SJCRH30 (cell line): Measurements from ENCODE around the gene NKAPL. TPM values are rescaled to one million over a fixed set of nuclear protein-coding genes. Genes with fewer than 3 reads are reported as not detected.
A peak's percentile ranks its signal among the peaks of the same experiment; 100 is the strongest.

Source experiments
- DNase-seq, 2 experiments: peaks; one replicate each; pipeline ENCODE4 v3.0.0-alpha.2; 2015 to 2020
- H3K27ac ChIP-seq: fragments of 250-450 bp; sonication (Bioruptor Pico); 2 replicates; pipeline ENCODE4 v1.5.1; 2020; ENCODE audit warnings: mild to moderate bottlenecking, moderate library complexity
- H3K27me3 ChIP-seq: fragments of 250-450 bp; sonication (Bioruptor Pico); 2 replicates; pipeline ENCODE4 v1.5.1; 2020; ENCODE audit warnings: mild to moderate bottlenecking, moderate library complexity
- H3K36me3 ChIP-seq: fragments of 250-450 bp; sonication (Bioruptor Pico); 2 replicates; pipeline ENCODE4 v1.5.1; 2020; ENCODE audit warnings: mild to moderate bottlenecking, moderate library complexity
- H3K4me1 ChIP-seq: fragments of 250-450 bp; sonication (Bioruptor Pico); 2 replicates; pipeline ENCODE4 v1.5.1; 2020; ENCODE audit warnings: mild to moderate bottlenecking, moderate library complexity
- H3K4me3 ChIP-seq: fragments of 250-450 bp; sonication (Bioruptor Pico); 2 replicates; pipeline ENCODE4 v1.5.1; 2020; ENCODE audit warnings: mild to moderate bottlenecking, moderate library complexity
- H3K9me3 ChIP-seq: fragments of 250-450 bp; sonication (Bioruptor Pico); replicated peaks from 2 replicates; pipeline ENCODE4 v1.5.1; 2020; ENCODE audit warnings: mild to moderate bottlenecking, moderate library complexity
- total RNA-seq: library from RNA; depleted of rRNA; stranded (reverse); fragments of >200 nt; shearing (Covaris generic); gene quantifications from 2 replicates; pipeline ENCODE4 v1.2.3, GENCODE V29; 2014

NKAPL gene
- total RNA-seq, 1 experiment from 2014 or later = not detected

DNA sequence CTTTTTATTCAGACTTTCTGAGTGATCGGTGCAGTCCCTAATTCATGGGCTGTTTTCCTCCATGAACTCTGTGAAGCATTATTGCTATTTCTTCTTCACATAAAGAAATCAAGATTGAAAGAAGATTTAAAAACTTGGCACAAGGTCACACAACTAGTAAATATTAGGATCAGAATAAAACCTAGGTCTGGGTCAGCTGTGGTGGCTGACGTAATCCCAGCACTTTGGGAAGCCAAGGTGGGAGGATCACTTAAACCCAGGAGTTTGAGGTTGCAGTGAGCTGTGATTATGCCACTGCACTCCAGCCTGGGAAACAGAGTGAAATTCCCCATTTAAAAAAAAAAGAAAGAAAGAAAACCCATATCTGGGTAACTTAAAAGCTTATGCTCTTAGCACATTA is 32.6 kb upstream of the NKAPL start:
- H3K4me3 ChIP-seq = no peak overlapping the region; the same call in 1 of the 2 replicates
- H3K4me1 ChIP-seq = no peaks in the 10 kb centered on the region
- H3K27ac ChIP-seq = no peak overlapping the region
- peaks cover 29% of the 10 kb centered on the region for H3K36me3 ChIP-seq
- no peak for DNase-seq
- H3K9me3 ChIP-seq = no peaks in the 10 kb centered on the region
- no peaks in the 10 kb centered on the region for H3K27me3 ChIP-seq

GRCh38 chr6:28232785-28233184 is 26.3 kb upstream of the NKAPL start:
- DNase-seq = no peak
- H3K27me3 ChIP-seq = no peaks in the 10 kb centered on the region
- peaks cover 35% of the 10 kb centered on the region for H3K36me3 ChIP-seq

GRCh38 chr6:28235912-28236452 is 23.1 kb upstream of the NKAPL start:
- peaks cover 10% of the 10 kb centered on the region for H3K36me3 ChIP-seq
- no peaks in the 10 kb centered on the region for H3K9me3 ChIP-seq
- no peaks in the 10 kb centered on the region for H3K4me1 ChIP-seq
- no peaks in the 10 kb centered on the region for H3K27me3 ChIP-seq
- H3K4me3 ChIP-seq = no peak overlapping the region
- DNase-seq = no peak
- no peak overlapping the region for H3K27ac ChIP-seq

More at GRCh38 chr6:28232785-28233184, 26.3 kb upstream of the NKAPL start:
- H3K4me3 ChIP-seq = no peak overlapping the region
- H3K27ac ChIP-seq = no peak overlapping the region
- H3K9me3 ChIP-seq = no peaks in the 10 kb centered on the region
- H3K4me1 ChIP-seq = no peaks in the 10 kb centered on the region

DNA sequence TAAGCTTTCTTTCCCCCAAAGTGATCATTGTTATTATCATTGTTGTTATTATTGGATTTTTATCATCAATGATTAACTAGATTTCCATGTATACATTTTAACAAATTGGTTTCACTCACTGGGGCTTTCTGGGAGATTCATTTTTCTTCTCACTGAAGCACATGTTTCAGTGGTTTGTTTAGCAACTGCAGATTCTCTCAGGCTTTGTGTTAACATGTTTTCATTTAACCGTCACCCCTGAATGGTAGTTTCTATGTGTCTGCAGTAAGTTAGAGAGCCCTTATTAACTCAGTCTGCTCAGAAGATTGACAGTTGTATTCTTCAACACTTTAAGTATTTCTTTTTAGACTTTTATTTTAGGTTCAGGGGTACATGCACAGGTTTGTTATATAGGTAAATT is 19.5 kb upstream of the NKAPL start:
- Histone ChIP-seq H3K27me3 (no peaks in the 10 kb centered on the region), H3K4me3 (no peak overlapping the region), H3K4me1 (no peaks in the 10 kb centered on the region), H3K27ac (no peak overlapping the region), H3K36me3 (no peaks in the 10 kb centered on the region), H3K9me3 (no peaks in the 10 kb centered on the region)
- DNase-seq = no peak

GRCh38 chr6:28240471-28240870 is 18.6 kb upstream of the NKAPL start:
- no peaks in the 10 kb centered on the region for H3K36me3 ChIP-seq

GRCh38 chr6:28243946-28244345 is 15.2 kb upstream of the NKAPL start:
- Histone ChIP-seq H3K4me3 (no peak overlapping the region), H3K4me1 (no peaks in the 10 kb centered on the region), H3K27me3 (no peaks in the 10 kb centered on the region), H3K27ac (no peak overlapping the region), H3K9me3 (no peaks in the 10 kb centered on the region), H3K36me3 (no peaks in the 10 kb centered on the region; the same call in none of the 2 replicates)
- DNase-seq = no peak

More at GRCh38 chr6:28240471-28240870, 18.6 kb upstream of the NKAPL start:
- no peak for DNase-seq
- no peak overlapping the region for H3K27ac ChIP-seq
- H3K27me3 ChIP-seq = no peaks in the 10 kb centered on the region
- no peaks in the 10 kb centered on the region for H3K9me3 ChIP-seq
- H3K4me3 ChIP-seq = no peak overlapping the region
- no peaks in the 10 kb centered on the region for H3K4me1 ChIP-seq

- Histone ChIP-seq H3K27me3 (no peaks in the 10 kb centered on the region), H3K36me3 (no peaks in the 10 kb centered on the region; the same call in none of the 2 replicates), H3K4me3 (no peak overlapping the region), H3K27ac (no peak overlapping the region), H3K4me1 (no peaks in the 10 kb centered on the region), H3K9me3 (no peaks in the 10 kb centered on the region)
- DNase-seq = no peak
Observed at GRCh38 chr6:28245206-28245941, 13.7 kb upstream of the NKAPL start.

GRCh38 chr6:28248916-28249315 is 10.2 kb upstream of the NKAPL start:
- Histone ChIP-seq H3K27me3 (no peaks in the 10 kb centered on the region), H3K4me3 (no peak overlapping the region), H3K9me3 (no peaks in the 10 kb centered on the region), H3K27ac (no peak overlapping the region), H3K36me3 (no peaks in the 10 kb centered on the region; the same call in none of the 2 replicates), H3K4me1 (no peaks in the 10 kb centered on the region)
- no peak for DNase-seq

GRCh38 chr6:28250747-28251146 is 8.3 kb upstream of the NKAPL start:
- Histone ChIP-seq H3K36me3 (no peaks in the 10 kb centered on the region; the same call in none of the 2 replicates), H3K27ac (no peak overlapping the region), H3K9me3 (no peaks in the 10 kb centered on the region), H3K4me3 (no peak overlapping the region; the same call in 1 of the 2 replicates), H3K4me1 (no peaks in the 10 kb centered on the region), H3K27me3 (no peaks in the 10 kb centered on the region)
- no peak for DNase-seq

- Histone ChIP-seq H3K27ac (no peak overlapping the region; the same call in 1 of the 2 replicates), H3K36me3 (no peaks in the 10 kb centered on the region; the same call in none of the 2 replicates), H3K27me3 (no peaks in the 10 kb centered on the region), H3K4me3 (peak overlapping the region; percentile 81), H3K9me3 (no peaks in the 10 kb centered on the region), H3K4me1 (no peaks in the 10 kb centered on the region)
- no peak for DNase-seq
Observed at GRCh38 chr6:28251661-28252008, 7.5 kb upstream of the NKAPL start.

DNA sequence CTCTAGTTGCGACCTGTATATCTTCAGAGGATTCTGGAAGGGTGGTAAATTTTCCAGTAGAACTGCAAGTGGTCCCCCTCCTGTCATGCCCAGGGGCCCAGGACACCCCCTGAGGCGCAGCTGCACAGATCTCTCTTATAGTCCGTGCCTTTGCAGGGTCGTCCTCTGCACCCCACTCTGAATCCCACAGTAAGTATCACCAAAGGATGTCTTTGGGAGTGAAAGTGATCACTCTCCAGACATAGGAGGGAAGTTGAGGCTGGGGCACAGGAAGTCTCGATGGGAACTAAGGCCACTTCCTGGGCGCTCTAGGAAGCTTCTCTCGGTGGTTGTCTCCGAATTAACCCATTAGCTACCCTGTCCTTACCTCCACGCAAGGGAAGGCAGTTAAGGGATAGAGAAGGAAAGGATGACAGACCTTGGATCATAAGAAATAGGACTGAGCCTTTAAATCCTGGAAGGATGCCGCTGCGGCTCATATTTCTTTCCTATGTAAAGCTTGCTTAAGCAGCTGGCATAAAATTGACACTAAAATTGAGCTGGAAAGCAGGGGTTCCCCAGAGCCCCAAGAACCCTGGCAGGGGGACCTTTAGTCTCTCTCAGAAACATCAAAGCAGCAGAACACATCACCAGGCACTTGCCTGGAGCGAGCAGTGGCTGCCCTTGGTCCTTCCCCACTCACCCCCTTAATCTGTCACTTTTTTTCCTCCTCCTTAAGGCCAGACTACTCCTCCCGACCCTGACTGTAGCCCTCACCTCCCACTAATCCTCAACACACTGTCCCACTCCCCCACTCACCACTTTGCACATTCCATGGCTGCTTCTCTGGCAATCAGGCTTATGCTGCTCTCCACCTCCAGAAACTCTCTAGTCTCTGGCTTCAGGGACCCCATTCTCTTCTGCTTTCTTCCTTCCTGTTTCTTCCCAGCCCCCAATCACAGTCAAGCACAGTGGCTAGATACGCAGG is 6.8 kb upstream of the NKAPL start, which contains the start of gene ZKSCAN4:
Gene ZKSCAN4, minus strand, starts transcription at position 261 of the 967 bp plus-strand sequence. CDS start 289 bp downstream, outside the sequence.
- peak within 1 kb of the TSS; percentile 81 for H3K4me3 ChIP-seq
- H3K9me3 ChIP-seq = no peaks in the 10 kb centered on the region
- no peaks in the 10 kb centered on the region for H3K4me1 ChIP-seq
- no peaks in the 10 kb centered on the region for H3K27me3 ChIP-seq
- H3K36me3 ChIP-seq = no peaks in the 10 kb centered on the region; the same call in 1 of the 2 replicates
- no peak within 1 kb of the TSS; the same call in 1 of the 2 replicates for H3K27ac ChIP-seq
- DNase-seq = peak; percentile 88 to 95

DNA sequence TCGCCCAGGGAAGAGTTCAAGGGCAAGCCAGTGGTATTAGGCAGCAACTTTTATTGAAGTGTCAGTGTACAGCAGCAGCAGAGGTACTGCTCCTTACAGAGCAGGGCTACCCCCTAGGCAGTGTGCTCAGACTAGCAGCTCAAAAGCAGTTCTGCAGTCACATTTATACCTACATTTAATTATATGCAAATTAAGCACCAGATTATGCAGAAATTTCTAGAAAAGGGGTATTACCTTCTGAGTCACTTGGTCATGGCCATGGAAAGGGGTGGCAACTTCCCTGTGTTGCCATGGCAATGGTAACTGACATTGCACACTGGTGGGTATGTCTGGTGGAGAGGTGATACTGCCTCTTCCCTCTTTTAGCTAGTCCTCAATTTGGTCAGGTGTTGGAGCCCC is 5.0 kb upstream of the NKAPL start:
- H3K27ac ChIP-seq = no peak overlapping the region
- H3K9me3 ChIP-seq = no peaks in the 10 kb centered on the region
- H3K27me3 ChIP-seq = no peaks in the 10 kb centered on the region
- H3K4me3 ChIP-seq = no peak overlapping the region
- H3K36me3 ChIP-seq = no peaks in the 10 kb centered on the region
- H3K4me1 ChIP-seq = no peaks in the 10 kb centered on the region
- DNase-seq = no peak

- Histone ChIP-seq H3K9me3 (no peaks in the 10 kb centered on the region), H3K27ac (no peak overlapping the region), H3K36me3 (no peaks in the 10 kb centered on the region), H3K4me3 (no peak overlapping the region), H3K27me3 (no peaks in the 10 kb centered on the region), H3K4me1 (no peaks in the 10 kb centered on the region)
- no peak for DNase-seq
Observed at GRCh38 chr6:28257042-28257441, 2.1 kb upstream of the NKAPL start.

DNA sequence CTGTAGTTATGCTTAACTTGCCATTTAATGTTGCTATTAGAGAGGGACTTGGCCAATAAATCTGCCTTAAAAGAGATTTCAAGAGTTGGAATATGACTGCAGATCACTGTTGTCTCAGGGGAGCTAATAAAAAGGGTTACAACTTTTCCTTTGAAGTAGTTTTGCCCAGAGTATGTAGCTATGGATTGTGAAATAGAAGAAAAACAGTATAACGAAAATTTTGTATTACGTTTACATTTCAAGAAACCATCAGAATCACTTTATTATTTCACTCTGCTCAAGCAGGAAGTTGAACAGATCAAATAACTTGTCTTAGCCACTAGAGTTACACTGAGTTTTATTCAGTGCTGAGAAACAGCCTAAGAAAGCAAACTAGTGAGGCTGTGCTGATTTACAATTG is 4.8 kb downstream of the NKAPL start:
- Histone ChIP-seq H3K27me3 (no peaks in the 10 kb centered on the region), H3K4me1 (peaks cover 10% of the 10 kb centered on the region; the same call in 1 of the 2 replicates), H3K9me3 (no peaks in the 10 kb centered on the region), H3K4me3 (no peak overlapping the region), H3K36me3 (no peaks in the 10 kb centered on the region), H3K27ac (no peak overlapping the region)
- no peak for DNase-seq
